GM18858 (cell line): ENCODE measurements around the gene LAMTOR5.
A peak's percentile ranks its signal among the peaks of the same experiment; 100 is the strongest.
"Not testable (repeated sequence)": the region's sequence is repeated elsewhere in the genome, so short reads cannot be mapped to it uniquely, and the experiment has no call there.

Source experiments
- ATAC-seq: cut with Tn5 transposase; IDR thresholded peaks from one replicate; pipeline ENCODE4 v1.9.1; 2021; ENCODE audit not compliant: unreplicated experiment

LAMTOR5 gene

GRCh38 chr1:110407260-110408210, at the start of gene LAMTOR5:
TSS of gene LAMTOR5 (minus strand) at chr1:110407694. CDS start at chr1:110407620, 74 bp downstream.
- peak; percentile 74 for ATAC-seq

- ATAC-seq: no peak
Observed at GRCh38 chr1:110457206-110457605, 49.7 kb upstream of the LAMTOR5 start.

DNA sequence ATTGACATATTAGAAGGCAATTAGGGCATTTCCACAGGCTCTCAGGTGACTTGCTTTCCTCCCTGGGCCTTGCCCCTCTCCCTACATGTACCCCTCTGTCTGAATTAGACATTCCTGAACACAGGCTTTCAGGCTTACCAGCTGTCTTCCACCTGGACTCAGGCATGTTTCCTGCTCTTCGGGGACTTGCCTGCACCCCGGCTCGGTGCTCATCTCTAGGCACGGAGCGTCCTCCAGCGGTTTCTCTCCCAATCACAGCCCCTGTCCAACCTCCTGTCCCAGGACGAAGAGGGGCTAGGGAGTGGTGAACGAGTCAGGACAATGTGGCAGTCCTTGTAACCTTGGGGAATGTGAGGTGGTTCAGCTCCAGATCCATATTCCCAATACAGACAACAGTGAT, 47.7 kb upstream of the LAMTOR5 start:
- no peak for ATAC-seq

GRCh38 chr1:110454328-110454727, 46.8 kb upstream of the LAMTOR5 start:
- no peak for ATAC-seq

DNA sequence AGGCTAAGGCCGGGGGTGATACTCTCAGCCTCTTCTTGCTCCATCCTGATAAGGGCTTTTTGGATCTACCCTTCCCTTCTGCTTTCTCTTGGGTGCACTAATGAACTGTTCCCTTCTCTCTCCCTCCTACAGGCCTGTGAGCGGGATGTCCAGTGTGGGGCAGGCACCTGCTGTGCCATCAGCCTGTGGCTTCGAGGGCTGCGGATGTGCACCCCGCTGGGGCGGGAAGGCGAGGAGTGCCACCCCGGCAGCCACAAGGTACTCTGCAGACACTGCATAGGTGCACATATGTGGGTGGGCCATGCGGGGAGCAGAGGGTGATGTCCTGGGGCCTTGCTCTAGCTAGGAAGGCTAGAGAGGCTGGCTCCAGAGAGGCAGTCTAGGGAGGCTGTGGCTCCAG, 46.3 kb upstream of the LAMTOR5 start:
- no peak for ATAC-seq

GRCh38 chr1:110452330-110452729, 44.8 kb upstream of the LAMTOR5 start:
- no peak for ATAC-seq

GRCh38 chr1:110450929-110451328, 43.4 kb upstream of the LAMTOR5 start, which contains the start of gene PROK1:
TSS of gene PROK1 (plus strand) at chr1:110451149. CDS start at chr1:110451217, 68 bp downstream.
- ATAC-seq: no peak

DNA sequence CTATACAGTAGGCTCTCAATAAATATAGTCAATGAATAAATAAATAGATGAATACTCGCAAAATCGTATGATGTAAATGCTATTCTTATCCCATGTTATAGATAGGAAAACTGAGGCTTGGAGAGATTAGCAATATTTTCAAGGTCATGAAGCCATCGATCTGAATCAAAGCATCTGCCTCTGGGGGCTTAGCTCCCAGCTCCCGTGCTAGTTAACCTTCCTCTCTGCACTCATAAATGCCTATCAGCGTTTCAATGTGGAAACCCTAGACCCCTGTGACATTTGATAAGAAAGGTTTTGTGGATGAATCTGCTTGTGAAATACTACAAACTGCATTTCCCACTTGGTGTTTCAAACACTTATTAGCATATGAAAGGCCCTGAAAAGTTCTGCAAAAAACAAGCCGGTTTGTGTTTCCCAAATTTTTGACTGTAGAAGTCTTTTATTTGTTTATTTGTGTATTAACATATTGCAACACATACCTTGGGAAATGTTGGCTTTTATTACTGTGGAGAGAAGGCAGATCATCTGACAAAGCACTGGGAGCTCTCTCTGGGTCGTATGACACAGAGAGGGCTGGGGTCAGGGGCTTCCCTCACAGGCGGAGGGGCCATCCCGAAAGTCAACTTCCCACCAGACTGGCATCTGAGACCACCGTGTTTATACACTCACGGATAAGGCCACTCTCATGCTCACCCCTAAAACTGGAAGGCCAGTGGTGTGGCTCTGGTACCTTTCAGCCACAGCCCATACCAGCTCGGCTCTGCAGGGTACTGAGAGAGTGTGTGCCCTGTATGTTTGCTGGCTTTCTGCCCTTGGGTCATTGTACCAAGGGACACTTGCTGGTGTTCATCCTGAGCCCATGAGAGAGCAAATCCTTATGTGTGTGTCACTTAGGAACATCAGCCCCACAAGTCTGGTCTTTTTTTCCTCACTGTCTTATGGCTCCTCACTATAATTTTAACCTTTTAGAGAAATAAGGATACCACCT, 42.5 kb upstream of the LAMTOR5 start:
- no peak for ATAC-seq

DNA sequence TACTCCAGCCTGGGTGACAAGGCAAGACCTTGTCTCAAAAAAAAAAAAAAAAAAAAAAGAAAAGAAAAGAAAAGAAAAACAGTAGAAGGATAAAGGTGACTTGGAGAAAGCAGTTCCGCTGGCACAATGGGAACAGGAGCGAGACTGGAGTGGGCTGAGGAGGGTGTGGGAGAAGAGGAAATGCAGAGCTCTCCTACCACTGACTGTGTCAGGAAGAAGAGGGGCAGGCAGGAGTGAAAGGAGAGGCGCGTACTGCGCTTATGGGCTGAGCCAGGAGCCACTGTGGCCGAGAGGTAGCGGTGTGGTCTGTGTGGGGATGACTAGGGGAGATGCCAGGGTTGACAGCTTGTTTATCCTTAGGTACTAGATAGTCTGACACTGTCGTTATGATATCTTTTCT, 37.1 kb upstream of the LAMTOR5 start:
- ATAC-seq: no peak

- ATAC-seq: no peak
Observed at GRCh38 chr1:110443451-110443850, 36.0 kb upstream of the LAMTOR5 start.

GRCh38 chr1:110441888-110442287, 34.4 kb upstream of the LAMTOR5 start:
- ATAC-seq: no peak

- no peak for ATAC-seq
Observed at GRCh38 chr1:110440877-110441276, 33.4 kb upstream of the LAMTOR5 start.

DNA sequence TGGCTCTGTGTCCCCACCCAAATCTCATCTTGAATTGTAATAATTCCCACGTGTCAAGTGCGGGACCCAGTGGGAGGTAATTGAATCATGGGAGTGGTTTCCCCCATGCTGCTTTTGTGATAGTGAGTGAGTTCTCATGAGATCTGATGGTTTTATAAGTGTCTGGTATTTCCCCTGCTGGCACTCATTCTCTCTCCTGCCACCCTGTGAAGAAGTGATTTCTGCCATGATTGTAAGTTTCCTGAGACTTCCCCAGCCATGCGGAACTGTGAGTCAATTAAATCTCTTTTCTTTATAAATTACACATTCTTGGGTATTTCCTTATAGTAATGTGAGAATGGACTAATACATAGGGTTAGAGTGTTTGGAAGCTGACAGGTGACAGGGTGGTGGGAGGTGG, 32.4 kb upstream of the LAMTOR5 start:
- not testable (repeated sequence) for ATAC-seq

GRCh38 chr1:110438893-110439292, 31.4 kb upstream of the LAMTOR5 start:
- ATAC-seq: no peak

GRCh38 chr1:110437645-110438299, 30.3 kb upstream of the LAMTOR5 start:
- ATAC-seq: not testable (repeated sequence)

- no peak for ATAC-seq
Observed at GRCh38 chr1:110436635-110437034, 29.1 kb upstream of the LAMTOR5 start.

DNA sequence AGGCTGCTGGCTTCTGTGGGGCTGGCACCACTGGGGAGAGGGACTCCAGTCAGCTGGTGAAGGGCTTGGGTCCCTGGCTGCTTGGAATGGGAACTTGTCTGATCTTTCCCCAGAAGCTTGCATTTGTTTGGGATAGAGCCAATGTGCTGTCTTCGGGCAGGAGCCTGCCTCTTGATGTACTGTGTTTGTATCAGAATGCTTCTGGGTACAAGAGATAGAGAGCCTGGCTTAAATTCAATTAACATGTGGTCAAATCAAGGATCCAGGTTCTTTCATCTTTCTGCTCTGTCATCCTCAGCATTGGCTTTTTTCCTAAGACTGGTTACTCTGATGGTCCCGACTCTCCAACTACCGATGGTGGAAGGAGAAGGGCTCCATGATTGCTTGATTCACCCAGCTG, 27.5 kb upstream of the LAMTOR5 start:
- ATAC-seq: no peak

DNA sequence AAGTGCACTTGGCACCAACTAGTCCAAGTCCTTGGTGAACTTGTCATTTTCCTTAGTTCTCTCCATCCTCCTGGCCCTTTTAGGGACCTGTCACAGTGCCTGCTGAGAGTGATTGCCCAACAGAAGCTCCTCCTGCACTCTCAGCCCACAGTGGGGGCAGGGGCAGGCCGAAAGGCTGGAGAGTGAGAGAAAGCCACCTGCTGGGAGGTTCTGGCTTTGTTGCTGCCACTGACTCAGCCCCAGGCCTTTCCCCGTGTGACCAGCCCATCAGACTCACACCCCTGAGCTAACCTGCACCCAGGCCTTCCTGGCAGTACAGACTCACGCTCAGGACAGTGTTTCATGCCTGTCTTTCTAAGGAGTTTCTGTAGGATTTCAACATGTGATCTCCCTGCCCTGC, 26.3 kb upstream of the LAMTOR5 start:
- ATAC-seq: no peak

DNA sequence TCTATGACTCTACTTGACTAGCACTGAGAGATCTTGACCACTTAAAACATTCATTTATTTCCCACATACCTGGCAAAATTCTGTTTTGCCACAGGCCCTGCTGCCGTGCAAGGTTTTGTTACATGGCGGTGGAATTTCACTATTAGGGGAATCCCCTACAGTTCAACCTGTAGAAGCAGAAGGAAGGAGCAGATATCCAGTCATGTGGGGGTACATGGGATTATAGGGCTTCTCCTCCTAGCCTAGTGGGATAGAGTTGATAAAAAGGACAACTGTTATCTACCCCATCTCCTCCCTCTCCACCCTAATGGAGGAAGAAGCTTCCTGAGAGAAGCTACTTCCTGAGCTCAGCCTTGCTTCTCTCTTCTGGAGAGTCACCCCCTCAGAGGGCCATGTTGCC, 25.7 kb upstream of the LAMTOR5 start:
- ATAC-seq: no peak

DNA sequence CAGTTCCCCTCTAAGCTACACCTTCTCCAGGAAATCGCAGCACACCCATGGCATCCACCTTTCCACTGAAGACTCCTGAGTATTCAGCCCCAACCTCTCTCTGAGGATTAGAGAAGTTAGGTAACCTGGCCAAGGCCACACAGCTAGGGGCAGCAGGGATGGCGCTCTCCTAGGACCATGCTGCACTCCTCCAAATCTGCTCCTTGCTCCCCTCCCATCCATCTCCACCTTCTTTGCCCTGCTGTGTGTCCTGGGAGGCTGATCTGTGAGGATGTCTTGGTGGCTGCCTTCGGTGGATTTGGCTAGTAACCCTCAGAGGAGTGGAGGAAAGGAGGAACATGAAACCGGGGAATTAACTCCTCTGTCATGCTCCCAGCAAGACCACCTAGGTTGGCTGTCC, 23.4 kb upstream of the LAMTOR5 start:
- no peak for ATAC-seq

DNA sequence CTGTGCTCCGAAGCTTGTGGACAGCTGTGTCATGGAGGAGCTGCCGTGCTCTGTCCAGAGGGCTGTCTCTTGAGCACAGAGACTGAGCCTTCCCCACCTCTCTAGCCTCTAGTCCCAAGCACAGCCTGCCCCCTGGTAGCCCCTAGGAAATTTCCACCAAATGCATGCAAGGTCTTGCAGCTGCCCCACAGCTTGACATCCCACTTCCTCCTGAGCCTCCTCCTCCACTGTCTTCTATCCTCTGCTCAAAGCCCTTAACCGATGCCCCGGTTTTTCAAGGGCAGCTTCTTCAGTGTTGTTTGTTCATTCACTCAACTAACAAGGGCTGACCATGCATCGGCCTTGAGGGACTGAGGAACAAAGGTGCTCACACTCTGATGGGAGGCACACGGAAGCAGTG, 22.9 kb upstream of the LAMTOR5 start:
- ATAC-seq: no peak
